Keratinocyte (primary cell): ENCODE results near the gene ALOX12B. TPM values are rescaled to one million over a fixed set of nuclear protein-coding genes. Genes with fewer than 3 reads are reported as not detected.

Experiments used
- DNase-seq: peaks from one replicate; pipeline ENCODE4 v3.0.0-alpha.2; 2011; ENCODE audit warnings: low read depth, missing footprints, low spot score
- FAIRE-seq: peaks from 2 replicates; lab custom pipeline; 2011; peaks lifted over from hg19 to GRCh38; lab: Jason Lieb, UNC
- H2AFZ ChIP-seq: 2 replicates; pipeline ENCODE4 v1.6.0; 2012; ENCODE audit warnings: low read length, control low read depth, inconsistent platforms; ENCODE audit not compliant: control insufficient read depth
- H3K27ac ChIP-seq: 2 replicates; pipeline ENCODE4 v1.5.1; 2011; ENCODE audit warnings: low read length; ENCODE audit not compliant: control insufficient read depth, insufficient read depth
- H3K27me3 ChIP-seq: 3 replicates; pipeline ENCODE4 v1.6.0; 2011; ENCODE audit warnings: low read length; ENCODE audit not compliant: control insufficient read depth, insufficient read depth; ENCODE audit errors: extremely low read depth
- H3K36me3 ChIP-seq, 2 experiments: 2 replicates in 1 of 2; 3 replicates in 1 of 2; pipeline ENCODE4 v1.5.1; 2011; ENCODE audit warnings: low read length in 2 of 2, mild to moderate bottlenecking in 1 of 2; ENCODE audit not compliant: control insufficient read depth in 2 of 2, insufficient read depth in 2 of 2; ENCODE audit errors: extremely low read depth in 1 of 2
- H3K4me1 ChIP-seq: 3 replicates; pipeline ENCODE4 v1.5.1; 2011; ENCODE audit warnings: low read length; ENCODE audit not compliant: control insufficient read depth, insufficient read depth; ENCODE audit errors: extremely low read depth
- H3K4me2 ChIP-seq: 3 replicates; pipeline ENCODE4 v1.6.0; 2011; ENCODE audit warnings: low read depth, low read length; ENCODE audit not compliant: control insufficient read depth, insufficient read depth; ENCODE audit errors: extremely low read depth
- H3K4me3 ChIP-seq, 3 experiments: fragments of 200-600 bp in 1 of 3; sonication (generic) in 1 of 3; 2 replicates in 2 of 3; 3 replicates in 1 of 3; pipeline ENCODE4 v1.5.1; 2011 to 2016; ENCODE audit warnings: low read length in 3 of 3, mild to moderate bottlenecking in 3 of 3, control low read depth in 2 of 3, inconsistent platforms in 1 of 3, low read depth in 1 of 3, mixed read lengths in 1 of 3, mixed run types in 1 of 3, moderate library complexity in 1 of 3; ENCODE audit not compliant: control insufficient read depth in 2 of 3, insufficient read depth in 2 of 3; ENCODE audit errors: extremely low read depth in 1 of 3
- H3K79me2 ChIP-seq: 2 replicates; pipeline ENCODE4 v1.6.0; 2012; ENCODE audit warnings: low read length; ENCODE audit not compliant: control insufficient read depth, insufficient read depth
- H3K9ac ChIP-seq: 3 replicates; pipeline ENCODE4 v1.6.0; 2011; ENCODE audit warnings: low read length; ENCODE audit not compliant: control insufficient read depth, insufficient read depth; ENCODE audit errors: extremely low read depth
- H3K9me1 ChIP-seq: 3 replicates; pipeline ENCODE4 v1.6.0; 2011; ENCODE audit warnings: low read length; ENCODE audit not compliant: control insufficient read depth, insufficient read depth; ENCODE audit errors: extremely low read depth
- H3K9me3 ChIP-seq: 2 replicates; pipeline ENCODE4 v1.5.1; 2012; ENCODE audit warnings: low read depth, low read length; ENCODE audit not compliant: control insufficient read depth
- H4K20me1 ChIP-seq: 3 replicates; pipeline ENCODE4 v1.6.0; 2011; ENCODE audit warnings: low read length; ENCODE audit not compliant: control insufficient read depth, insufficient read depth; ENCODE audit errors: extremely low read depth
- CTCF ChIP-seq, 3 experiments: IDR thresholded peaks in 1 of 3; conservative IDR thresholded peaks in 1 of 3; optimal IDR thresholded peaks in 1 of 3; 2 replicates in 2 of 3; 3 replicates in 1 of 3; pipeline versions ENCODE3 to v1.5.1; 2011; ENCODE audit warnings: low read length in 3 of 3, mild to moderate bottlenecking in 3 of 3, moderate library complexity in 2 of 3, control low read depth in 1 of 3, inconsistent platforms in 1 of 3; ENCODE audit not compliant: insufficient read depth in 2 of 3; ENCODE audit errors: extremely low read depth in 1 of 3
- EZH2 ChIP-seq: IDR thresholded peaks from one replicate; pipeline ENCODE4 v1.6.1; 2012; ENCODE audit warnings: inconsistent platforms, mild to moderate bottlenecking, low read length, moderate library complexity
- dilution Hi-C: fragments of 300-500 bp; cut with MboI; formaldehyde crosslinking; loops from one replicate; pipeline ENCODE4 v1.7.0; 2020; ENCODE audit warnings: low sequenced_read_pairs; ENCODE audit not compliant: extremely low pct_ligation_motif_present
- polyA plus RNA-seq, 5 experiments: library from polyadenylated mRNA; depleted of rRNA in 3 of 5; stranded (reverse) in 3 of 5; stranded (forward) in 1 of 5; unstranded in 1 of 5; fragments of >200 nt; gene quantifications; 1 replicate in 1 of 5; 2 replicates in 3 of 5; 3 replicates in 1 of 5; pipeline versions ENCODE4 v1.2.1 to v1.2.3, GENCODE V29; 2011 to 2012; ENCODE audit warnings: missing spikeins in 2 of 5, low read depth in 1 of 5, low replicate concordance in 1 of 5

ALOX12B gene
- polyA plus RNA-seq, 1 donor (not counting 4 experiments of a cell fraction or from before 2014, with no cell fraction given), result 0.47 TPM

GRCh38 chr17:8048236-8048635, 39.3 kb downstream of the ALOX12B start:
- Histone ChIP-seq H3K27ac (no peak overlapping the region), H3K36me3 (peaks cover 0 to 10% of the 10 kb centered on the region in 2 experiments), H3K27me3 (no peaks in the 10 kb centered on the region), H3K4me2 (no peak overlapping the region), H3K9ac (no peak overlapping the region), H4K20me1 (no peaks in the 10 kb centered on the region), H3K9me1 (no peaks in the 10 kb centered on the region), H3K79me2 (no peaks in the 10 kb centered on the region), H3K9me3 (no peaks in the 10 kb centered on the region), H3K4me3 (no peak overlapping the region), H3K4me1 (no peaks in the 10 kb centered on the region), H2AFZ (no peak overlapping the region)
- DNase-seq, result no peak
- TF ChIP-seq CTCF (optimal IDR thresholded peaks at IDR 0.05 in 1 of 3, IDR thresholded peaks at IDR 0.05 in 1 of 3, conservative IDR thresholded peaks at IDR 0.05 in 1 of 3; ENCODE audit: extremely low read depth in 1 of 3, insufficient read depth in 2 of 3, low read length in 3 of 3) (no peak), EZH2 (no peak)
- FAIRE-seq, result no peak
- dilution Hi-C loops, result no loop called here

- Histone ChIP-seq H3K9ac (no peak overlapping the region), H3K79me2 (no peaks in the 10 kb centered on the region), H2AFZ (no peak overlapping the region), H3K4me2 (no peak overlapping the region), H3K36me3 (peaks cover 0 to 13% of the 10 kb centered on the region in 2 experiments), H3K27me3 (no peaks in the 10 kb centered on the region), H3K9me1 (no peaks in the 10 kb centered on the region), H3K27ac (no peak overlapping the region), H4K20me1 (no peaks in the 10 kb centered on the region), H3K9me3 (no peaks in the 10 kb centered on the region), H3K4me1 (no peaks in the 10 kb centered on the region), H3K4me3 (no peak overlapping the region)
- DNase-seq (no peak), FAIRE-seq (no peak)
- dilution Hi-C loops, result no loop called here
- no peak for TF ChIP-seq CTCF (optimal IDR thresholded peaks at IDR 0.05 in 1 of 3, IDR thresholded peaks at IDR 0.05 in 1 of 3, conservative IDR thresholded peaks at IDR 0.05 in 1 of 3; ENCODE audit: extremely low read depth in 1 of 3, insufficient read depth in 2 of 3, low read length in 3 of 3)
- TF ChIP-seq EZH2, result no peak
Observed at GRCh38 chr17:8047769-8048110, 39.8 kb downstream of the ALOX12B start.
